CD4-positive, CD25-positive, alpha-beta regulatory T cell (primary cell): ENCODE measurements around the gene ACOX3. TPM values are rescaled to one million over a fixed set of nuclear protein-coding genes. Genes with fewer than 3 reads are reported as not detected.

Source experiments
- ATAC-seq, 2 donors: fragments of 150-1000 bp; cut with Tn5 transposase; one replicate each; pipeline ENCODE4 v1.10.0; 2021; ENCODE audit warnings: low read depth in 2 of 2, moderate number of reproducible peaks in 2 of 2, moderate library complexity in 1 of 2
- DNase-seq, 3 donors: peaks; one replicate each; pipeline versions ENCODE4 v3.0.0 to v3.0.0-alpha.2; 2012 to 2022; ENCODE audit warnings: mixed read lengths in 1 of 3
- H3K27ac ChIP-seq: one replicate; pipeline ENCODE4 v1.7.0; 2013; ENCODE audit warnings: mild to moderate bottlenecking, low read length; ENCODE audit not compliant: insufficient read depth, poor library complexity, severe bottlenecking
- H3K27me3 ChIP-seq: one replicate; pipeline ENCODE4 v1.7.0; 2013; ENCODE audit warnings: low read length; ENCODE audit not compliant: control insufficient read depth, insufficient read depth
- H3K36me3 ChIP-seq: one replicate; pipeline ENCODE4 v1.7.0; 2013; ENCODE audit warnings: mild to moderate bottlenecking, low read length, moderate library complexity; ENCODE audit not compliant: control insufficient read depth, insufficient read depth
- H3K4me1 ChIP-seq: 2 replicates; pipeline ENCODE4 v1.7.0; 2013; ENCODE audit warnings: mild to moderate bottlenecking, low read length; ENCODE audit not compliant: insufficient read depth, control insufficient read depth, poor library complexity, severe bottlenecking
- H3K4me3 ChIP-seq: one replicate; pipeline ENCODE4 v1.7.0; 2013; ENCODE audit warnings: low read depth, mild to moderate bottlenecking, low read length, moderate library complexity
- H3K9me3 ChIP-seq, 2 experiments: 1 replicate in 1 of 2; 2 replicates in 1 of 2; pipeline ENCODE4 v1.7.0; 2013; ENCODE audit warnings: low read length in 2 of 2, mild to moderate bottlenecking in 1 of 2, moderate library complexity in 1 of 2; ENCODE audit not compliant: control insufficient read depth in 2 of 2
- H3K27ac Mint-ChIP-seq, 3 donors: one replicate each; pipeline ENCODE4 v1.8.0; 2020 to 2022; ENCODE audit warnings: mild to moderate bottlenecking in 3 of 3, mixed read lengths in 3 of 3, moderate library complexity in 2 of 3
- H3K27me3 Mint-ChIP-seq: one replicate; pipeline ENCODE4 v1.8.0; 2022; ENCODE audit warnings: mild to moderate bottlenecking, mixed read lengths
- H3K36me3 Mint-ChIP-seq: one replicate; pipeline ENCODE4 v1.8.0; 2020; ENCODE audit warnings: mixed read lengths
- H3K4me1 Mint-ChIP-seq, 4 donors: one replicate each; pipeline ENCODE4 v1.8.0; 2020 to 2022; ENCODE audit warnings: mixed read lengths in 4 of 4, mild to moderate bottlenecking in 1 of 4
- H3K4me3 Mint-ChIP-seq, 4 donors: one replicate each; pipeline ENCODE4 v1.8.0; 2020 to 2022; ENCODE audit warnings: mild to moderate bottlenecking in 4 of 4, mixed read lengths in 4 of 4, moderate library complexity in 3 of 4
- H3K9me3 Mint-ChIP-seq, 7 donors: one replicate each; pipeline ENCODE4 v1.8.0; 2020 to 2022; ENCODE audit warnings: mixed read lengths in 7 of 7, mild to moderate bottlenecking in 3 of 7, moderate library complexity in 2 of 7
- polyA plus RNA-seq, 4 donors: library from polyadenylated mRNA; unstranded; fragments of 300-500 nt; fragmentation: Illumina TruSeq; gene quantifications; one replicate each; pipeline ENCODE4 v1.2.3, GENCODE V29; 2021
- total RNA-seq: library from RNA; stranded (reverse); gene quantifications from one replicate; pipeline ENCODE4 v1.2.3, GENCODE V29; 2022

The ACOX3 gene
- total and polyA plus RNA-seq, 5 donors from 2014 or later, result 13.0 to 22.0 (median 14.2) TPM

DNA sequence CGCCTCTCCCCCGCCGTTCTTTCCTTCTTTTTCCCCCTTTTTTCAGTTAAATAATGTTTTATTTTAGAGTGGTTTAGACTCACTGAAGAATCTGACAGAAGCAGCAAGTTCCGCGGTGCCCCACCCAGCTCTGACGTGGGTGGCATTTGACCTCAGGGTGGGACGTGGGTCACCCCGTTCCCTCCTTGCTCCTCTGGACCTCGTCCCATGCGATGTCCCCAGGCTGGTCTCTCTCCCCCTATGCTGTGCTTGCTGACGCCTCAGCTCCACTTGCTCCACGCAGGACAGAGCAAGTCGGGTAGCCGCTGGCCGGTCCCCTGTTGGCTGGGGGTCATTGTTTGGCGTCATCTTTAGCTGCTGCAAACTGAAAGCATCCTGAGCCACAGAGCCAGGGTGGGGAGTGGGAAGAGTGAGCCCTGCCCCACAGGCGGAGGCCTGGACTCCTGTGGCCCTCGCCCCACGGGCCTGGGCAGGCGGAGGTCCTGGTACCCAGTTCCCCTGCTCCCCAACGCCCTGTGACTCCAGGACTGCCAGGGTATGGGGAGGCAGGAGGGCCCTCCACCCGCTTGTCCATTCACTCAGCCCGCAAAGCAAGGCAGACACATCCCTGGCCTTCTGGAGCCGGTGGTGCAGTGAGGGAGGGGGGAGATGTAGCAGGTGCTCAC is 30.8 kb upstream of the ACOX3 start:
- Mint-ChIP-seq H3K9me3 (no peaks in the 10 kb centered on the region), H3K36me3 (peaks cover 27% of the 10 kb centered on the region), H3K27me3 (no peaks in the 10 kb centered on the region), H3K4me3 (no peak overlapping the region), H3K27ac (no peak overlapping the region), H3K4me1 (peaks cover 0 to 3% (median 0%) of the 10 kb centered on the region in 4 donors)
- ATAC-seq (no peak), DNase-seq (no peak)
- Histone ChIP-seq H3K4me1 (no peaks in the 10 kb centered on the region), H3K27ac (no peak overlapping the region), H3K27me3 (no peaks in the 10 kb centered on the region), H3K9me3 (no peaks in the 10 kb centered on the region), H3K4me3 (no peak overlapping the region), H3K36me3 (peaks cover 7% of the 10 kb centered on the region)

DNA sequence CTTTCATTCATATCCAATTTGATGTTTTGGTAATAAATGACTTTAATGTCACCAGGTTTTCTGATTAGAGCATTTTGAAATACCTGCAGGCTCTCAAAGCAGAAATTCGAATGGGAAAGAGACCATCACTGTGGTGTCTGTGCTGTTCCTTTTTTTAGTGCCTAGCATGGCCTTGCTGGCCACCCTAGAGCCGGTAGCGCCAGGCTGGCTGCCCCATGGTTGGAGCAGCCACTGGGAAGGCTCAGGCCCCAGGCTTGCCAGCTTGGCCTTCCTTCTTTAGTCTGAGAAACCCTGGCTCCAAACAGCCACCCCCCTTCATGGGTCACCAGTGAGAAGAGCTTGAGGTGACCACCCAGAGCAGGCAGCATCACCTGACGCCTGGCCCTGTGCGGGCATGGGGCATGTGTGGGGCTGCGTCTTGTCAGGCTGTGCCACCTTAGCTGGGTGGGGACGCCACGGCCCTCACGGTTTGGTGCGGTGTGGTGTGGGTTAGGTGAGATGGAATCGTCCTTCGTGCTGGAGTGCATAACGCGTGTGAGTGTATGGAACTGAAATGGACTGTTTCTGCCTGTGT is 30.0 kb upstream of the ACOX3 start:
- H3K27me3 ChIP-seq, result no peaks in the 10 kb centered on the region
- H3K27ac ChIP-seq, result no peak overlapping the region
- H3K4me1 Mint-ChIP-seq, result peaks cover 0 to 3% (median 0%) of the 10 kb centered on the region in 4 donors
- no peaks in the 10 kb centered on the region for H3K9me3 ChIP-seq
- no peaks in the 10 kb centered on the region for H3K9me3 Mint-ChIP-seq
- H3K27ac Mint-ChIP-seq, result no peak overlapping the region
- ATAC-seq, result no peak
- peaks cover 21% of the 10 kb centered on the region for H3K36me3 Mint-ChIP-seq
- no peaks in the 10 kb centered on the region for H3K4me1 ChIP-seq
- no peaks in the 10 kb centered on the region for H3K27me3 Mint-ChIP-seq
- no peak for DNase-seq
- no peak overlapping the region for H3K4me3 ChIP-seq
- H3K4me3 Mint-ChIP-seq, result no peak overlapping the region
- H3K36me3 ChIP-seq, result peaks cover 15% of the 10 kb centered on the region

DNA sequence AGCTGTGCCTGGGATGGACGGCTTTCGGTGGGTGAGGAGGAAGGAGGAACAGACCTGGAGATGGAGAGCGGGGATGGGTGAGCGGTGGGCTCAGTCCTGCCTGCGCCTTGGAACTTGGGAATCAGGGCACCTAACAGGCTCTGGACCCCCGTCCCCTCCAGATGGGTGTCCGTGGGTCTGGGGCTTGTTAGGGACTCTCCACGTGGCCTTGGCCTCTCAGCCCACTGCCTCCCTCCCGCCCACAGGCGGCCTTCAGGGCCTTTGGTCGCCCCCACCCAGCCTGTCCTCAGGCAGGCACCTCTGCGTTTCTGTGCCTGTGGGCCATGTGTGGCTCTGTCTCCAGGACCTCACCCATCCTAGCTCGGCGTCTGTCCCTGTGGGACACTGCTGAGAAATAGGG is 29.0 kb upstream of the ACOX3 start:
- peaks cover 29% of the 10 kb centered on the region for H3K36me3 Mint-ChIP-seq
- Histone ChIP-seq H3K4me1 (no peaks in the 10 kb centered on the region), H3K27me3 (no peaks in the 10 kb centered on the region), H3K27ac (no peak overlapping the region), H3K9me3 (no peaks in the 10 kb centered on the region), H3K4me3 (no peak overlapping the region), H3K36me3 (peaks cover 25% of the 10 kb centered on the region)
- H3K27ac Mint-ChIP-seq, result peak overlapping the region in 2 of 3 donors; percentile 62 to 88
- peaks cover 0 to 3% (median 0%) of the 10 kb centered on the region in 4 donors for H3K4me1 Mint-ChIP-seq
- ATAC-seq, result no peak
- H3K4me3 Mint-ChIP-seq, result no peak overlapping the region
- H3K27me3 Mint-ChIP-seq, result no peaks in the 10 kb centered on the region
- no peaks in the 10 kb centered on the region for H3K9me3 Mint-ChIP-seq
- no peak for DNase-seq

- H3K27ac ChIP-seq, result no peak overlapping the region
- H3K27me3 ChIP-seq, result no peaks in the 10 kb centered on the region
- H3K4me1 ChIP-seq, result no peaks in the 10 kb centered on the region
- no peaks in the 10 kb centered on the region for H3K27me3 Mint-ChIP-seq
- no peak overlapping the region for H3K4me3 Mint-ChIP-seq
- no peaks in the 10 kb centered on the region for H3K9me3 Mint-ChIP-seq
- H3K36me3 Mint-ChIP-seq, result peaks cover 29% of the 10 kb centered on the region
- no peaks in the 10 kb centered on the region for H3K9me3 ChIP-seq
- ATAC-seq (peak; percentile 66 to 69), DNase-seq (peak; percentile 21 to 61 (median 38))
- no peak overlapping the region for H3K4me3 ChIP-seq
- H3K27ac Mint-ChIP-seq, result peak overlapping the region in 2 of 3 donors; percentile 62 to 88
- H3K36me3 ChIP-seq, result peaks cover 26% of the 10 kb centered on the region
- H3K4me1 Mint-ChIP-seq, result peaks cover 0 to 3% (median 0%) of the 10 kb centered on the region in 4 donors
Observed at GRCh38 chr4:8468746-8469535, 28.4 kb upstream of the ACOX3 start.

DNA sequence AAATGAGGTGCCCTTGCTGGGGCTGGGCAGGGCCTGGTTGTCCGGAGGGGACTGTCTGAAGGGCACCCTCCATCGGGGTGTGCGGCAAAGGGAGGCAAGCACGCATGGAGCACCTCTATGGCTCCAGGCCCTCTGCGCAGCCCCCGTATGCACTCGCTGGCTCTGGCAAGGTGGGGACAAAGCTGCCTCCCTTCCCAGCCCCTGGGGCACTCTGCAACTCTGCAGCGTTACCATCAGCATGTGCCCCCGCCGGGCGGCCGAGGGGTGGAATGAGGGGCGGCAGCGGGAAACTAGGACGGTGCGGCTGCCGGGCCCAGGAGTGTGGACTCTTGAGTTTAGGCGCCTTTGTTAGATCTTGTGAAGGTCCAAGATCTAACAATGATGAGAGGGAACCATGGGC is 26.5 kb upstream of the ACOX3 start:
- Mint-ChIP-seq H3K9me3 (no peaks in the 10 kb centered on the region), H3K27ac (no peak overlapping the region), H3K4me3 (no peak overlapping the region), H3K27me3 (no peaks in the 10 kb centered on the region), H3K4me1 (peaks cover 0 to 3% (median 0%) of the 10 kb centered on the region in 4 donors), H3K36me3 (peaks cover 34% of the 10 kb centered on the region)
- H3K4me1 ChIP-seq, result no peaks in the 10 kb centered on the region
- no peaks in the 10 kb centered on the region for H3K27me3 ChIP-seq
- H3K4me3 ChIP-seq, result no peak overlapping the region
- H3K36me3 ChIP-seq, result peaks cover 26% of the 10 kb centered on the region
- no peak for DNase-seq
- no peak for ATAC-seq
- no peaks in the 10 kb centered on the region for H3K9me3 ChIP-seq
- H3K27ac ChIP-seq, result no peak overlapping the region

GRCh38 chr4:8465615-8466611 is 25.4 kb upstream of the ACOX3 start:
- Mint-ChIP-seq H3K4me3 (no peak overlapping the region), H3K4me1 (peaks cover 0 to 3% (median under 1%) of the 10 kb centered on the region in 4 donors), H3K9me3 (no peaks in the 10 kb centered on the region), H3K36me3 (peaks cover 32% of the 10 kb centered on the region), H3K27ac (no peak overlapping the region), H3K27me3 (no peaks in the 10 kb centered on the region)
- Histone ChIP-seq H3K27ac (no peak overlapping the region), H3K27me3 (no peaks in the 10 kb centered on the region), H3K36me3 (peaks cover 32% of the 10 kb centered on the region), H3K9me3 (no peaks in the 10 kb centered on the region), H3K4me1 (no peaks in the 10 kb centered on the region), H3K4me3 (no peak overlapping the region)
- ATAC-seq (no peak), DNase-seq (no peak)

- Histone ChIP-seq H3K4me3 (no peak overlapping the region), H3K27ac (no peak overlapping the region), H3K27me3 (no peaks in the 10 kb centered on the region), H3K4me1 (no peaks in the 10 kb centered on the region), H3K9me3 (no peaks in the 10 kb centered on the region), H3K36me3 (peaks cover 38% of the 10 kb centered on the region)
- ATAC-seq, result no peak
- Mint-ChIP-seq H3K27me3 (no peaks in the 10 kb centered on the region), H3K9me3 (no peaks in the 10 kb centered on the region), H3K4me1 (peaks cover 0 to 3% (median under 1%) of the 10 kb centered on the region in 4 donors), H3K36me3 (peaks cover 32% of the 10 kb centered on the region), H3K4me3 (no peak overlapping the region), H3K27ac (no peak overlapping the region)
- no peak for DNase-seq
Observed at GRCh38 chr4:8464381-8464780, 23.9 kb upstream of the ACOX3 start.
